Natural killer cell treated with Interleukin-12 subunit alpha and Interleukin-12 subunit beta and Interleukin-15 and Interleukin-18, amount 100 ng/mL, for 72 hours (primary cell): Measurements from ENCODE around the gene ROBO4. TPM values are rescaled to one million over a fixed set of nuclear protein-coding genes. Genes with fewer than 3 reads are reported as not detected.

Experiments used
- ATAC-seq, 2 donors: fragments of 150-1000 bp; cut with Tn5 transposase in 1 of 2; sonication (Bioruptor Pico), chemical (Tn5 transposase) in 1 of 2; 2 replicates each; pipeline ENCODE4 v1.10.0; 2021
- DNase-seq: peaks from one replicate; pipeline ENCODE4 v3.0.0; 2022; ENCODE audit warnings: low spot score
- H3K27ac Mint-ChIP-seq, 2 donors: 1 replicate in 1 of 2; 2 replicates in 1 of 2; pipeline ENCODE4 v1.8.0; 2022; ENCODE audit warnings: mixed read lengths in 2 of 2, mild to moderate bottlenecking in 1 of 2, moderate library complexity in 1 of 2
- H3K27me3 Mint-ChIP-seq, 2 donors: 1 replicate in 1 of 2; 2 replicates in 1 of 2; pipeline ENCODE4 v1.8.0; 2022; ENCODE audit warnings: mixed read lengths in 2 of 2
- H3K36me3 Mint-ChIP-seq: one replicate; pipeline ENCODE4 v1.8.0; 2022; ENCODE audit warnings: mixed read lengths
- H3K4me1 Mint-ChIP-seq, 2 donors: 1 replicate in 1 of 2; 2 replicates in 1 of 2; pipeline ENCODE4 v1.8.0; 2022; ENCODE audit warnings: low read depth in 2 of 2, mixed read lengths in 2 of 2, mild to moderate bottlenecking in 1 of 2
- H3K4me3 Mint-ChIP-seq: one replicate; pipeline ENCODE4 v1.8.0; 2022; ENCODE audit warnings: mixed read lengths
- H3K9me3 Mint-ChIP-seq: 2 replicates; pipeline ENCODE4 v1.8.0; 2022; ENCODE audit warnings: mixed read lengths
- total RNA-seq, 2 donors: library from RNA; stranded (reverse); gene quantifications; one replicate each; pipeline ENCODE4 v1.2.3, GENCODE V29; 2022

Gene ROBO4
- not detected for total RNA-seq

DNA sequence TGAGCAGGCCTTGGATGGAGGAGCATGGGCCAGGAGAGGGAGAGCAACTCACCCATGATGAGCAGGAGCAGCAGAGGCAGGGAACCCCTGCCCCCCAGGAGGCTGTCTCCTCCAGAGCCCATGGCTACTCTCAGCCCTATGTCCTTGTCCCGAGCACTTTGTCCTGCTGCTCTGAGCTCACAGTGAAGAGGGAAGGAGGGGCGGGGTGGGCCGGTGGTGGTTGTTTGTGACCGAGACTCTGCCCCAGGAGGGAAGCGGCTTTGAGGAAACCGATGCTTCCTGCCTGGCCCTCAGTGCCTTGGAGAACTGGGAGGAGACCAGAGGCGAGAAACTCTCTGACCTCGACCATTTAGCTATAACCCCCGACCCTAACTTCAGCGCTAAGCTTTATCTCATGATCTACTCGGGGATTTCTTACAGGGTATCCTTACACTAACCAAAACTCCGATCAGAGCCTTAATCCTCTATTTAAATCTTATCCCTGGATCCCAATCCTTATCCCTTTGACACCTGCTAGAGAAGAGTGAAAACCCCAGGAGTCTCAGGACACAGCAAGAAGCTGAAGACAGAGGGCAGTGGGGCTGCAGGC is at the start of gene ROBO4:
Gene ROBO4, minus strand, starts transcription at position 192 of the 589 bp plus-strand sequence. Its CDS starts 70 bp downstream, at position 122.
- Mint-ChIP-seq H3K4me1 (no peaks in the 10 kb centered on the region), H3K9me3 (no peaks in the 10 kb centered on the region), H3K36me3 (no peaks in the 10 kb centered on the region), H3K27me3 (peaks cover 20 to 31% of the 10 kb centered on the region in 2 donors), H3K27ac (no peak within 1 kb of the TSS), H3K4me3 (no peak within 1 kb of the TSS)
- DNase-seq (no peak), ATAC-seq (peak in 1 of 2 donors; percentile 34)

DNA sequence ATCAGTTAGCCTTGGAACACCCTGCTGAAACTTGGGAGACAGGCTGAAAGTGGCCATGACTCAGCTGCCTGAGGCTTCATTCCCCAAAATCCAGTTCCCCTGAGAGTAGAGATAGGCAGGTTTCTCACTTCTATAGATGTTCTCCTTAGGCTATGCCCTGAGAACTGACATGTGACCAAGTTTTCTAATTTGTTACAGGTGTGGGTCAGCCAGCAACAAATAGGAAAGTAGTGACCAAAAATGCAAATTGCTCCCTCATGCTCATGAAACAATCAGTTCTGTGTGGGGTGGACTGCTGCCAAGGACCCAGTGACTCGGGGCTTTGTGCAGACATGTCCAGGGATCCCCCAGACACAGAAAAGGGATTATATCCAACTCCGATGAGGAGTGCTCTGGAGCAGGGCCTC is 49.1 kb upstream of the ROBO4 start:
- no peak overlapping the region for H3K27ac Mint-ChIP-seq
- ATAC-seq (no peak), DNase-seq (no peak)
- peaks cover 7% of the 10 kb centered on the region for H3K9me3 Mint-ChIP-seq
- no peaks in the 10 kb centered on the region for H3K27me3 Mint-ChIP-seq
- H3K36me3 Mint-ChIP-seq = peaks cover 13% of the 10 kb centered on the region
- H3K4me3 Mint-ChIP-seq = no peak overlapping the region
- peaks cover 3 to 5% of the 10 kb centered on the region in 2 donors for H3K4me1 Mint-ChIP-seq

DNA sequence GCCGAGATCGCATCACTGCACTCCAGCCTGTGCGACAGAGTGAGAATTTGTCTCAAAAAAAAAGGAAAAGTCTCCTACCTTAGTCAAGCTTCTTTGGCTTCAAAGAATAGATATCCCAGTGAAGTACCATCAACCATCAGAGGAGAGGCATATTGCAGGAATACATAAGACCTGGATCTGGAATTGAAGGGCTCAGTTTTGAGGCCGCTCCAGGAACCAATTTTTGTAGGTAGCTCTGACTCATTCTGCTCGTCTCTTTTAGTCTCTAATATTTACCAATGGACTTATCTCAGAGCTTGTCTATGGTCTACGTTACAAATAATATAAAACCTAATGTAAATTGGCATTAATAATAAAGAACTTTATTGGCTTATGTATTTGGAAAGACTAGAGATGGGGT is 48.2 kb upstream of the ROBO4 start:
- Mint-ChIP-seq H3K4me1 (peaks cover 3 to 5% of the 10 kb centered on the region in 2 donors), H3K27ac (no peak overlapping the region), H3K27me3 (no peaks in the 10 kb centered on the region), H3K9me3 (peaks cover 7% of the 10 kb centered on the region), H3K4me3 (no peak overlapping the region), H3K36me3 (peaks cover 13% of the 10 kb centered on the region)
- no peak for DNase-seq
- no peak for ATAC-seq

DNA sequence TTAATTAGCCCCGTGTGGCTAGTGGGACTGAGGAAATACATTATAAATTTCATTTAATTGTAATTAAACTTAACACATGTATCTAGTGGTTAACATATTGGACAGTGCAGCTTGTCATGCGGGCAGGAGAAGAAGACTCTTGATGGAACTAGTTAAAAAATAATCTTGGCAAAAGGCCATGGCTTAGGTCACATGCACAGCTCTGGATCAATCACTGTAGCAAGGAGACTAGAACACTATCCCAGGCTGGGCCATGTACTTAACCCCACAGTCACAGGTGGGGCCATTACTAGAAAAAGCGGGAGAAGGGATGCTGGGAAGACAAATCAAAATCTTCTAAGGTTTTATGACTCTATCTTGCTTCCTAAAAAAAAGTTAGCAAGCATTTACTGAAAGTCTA is 46.9 kb upstream of the ROBO4 start:
- peaks cover 0 to 3% of the 10 kb centered on the region in 2 donors for H3K27me3 Mint-ChIP-seq

DNA sequence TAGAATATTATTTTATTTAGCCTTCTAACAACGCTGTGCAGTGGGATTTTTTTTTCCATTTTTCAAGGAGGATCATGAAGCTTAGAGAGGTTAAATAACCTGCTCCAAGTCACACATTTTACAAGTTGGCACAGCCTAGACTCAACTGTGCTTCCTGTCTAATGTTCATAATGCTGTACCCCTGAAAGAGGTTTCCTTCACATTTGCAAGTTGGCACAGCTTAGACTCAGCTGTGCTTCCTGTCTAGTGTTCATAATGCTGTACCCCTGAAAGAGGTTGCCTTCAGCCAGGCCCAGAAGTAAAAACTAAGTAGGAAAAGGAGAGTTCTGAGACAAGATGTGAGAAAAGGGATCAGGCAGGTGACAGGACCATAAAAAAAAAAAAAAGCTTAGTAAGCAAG is 46.1 kb upstream of the ROBO4 start:
- DNase-seq (no peak), ATAC-seq (no peak)
- peaks cover 6% of the 10 kb centered on the region for H3K9me3 Mint-ChIP-seq
- H3K4me1 Mint-ChIP-seq = peaks cover 3 to 5% of the 10 kb centered on the region in 2 donors
- H3K4me3 Mint-ChIP-seq = no peak overlapping the region
- peaks cover 11% of the 10 kb centered on the region for H3K36me3 Mint-ChIP-seq
- H3K27ac Mint-ChIP-seq = peak overlapping the region in 1 of 2 donors; percentile 10
- H3K27me3 Mint-ChIP-seq = peaks cover 0 to 3% of the 10 kb centered on the region in 2 donors

More for the DNA sequence above, 46.9 kb upstream of the ROBO4 start:
- DNase-seq (no peak), ATAC-seq (no peak)
- Mint-ChIP-seq H3K27ac (no peak overlapping the region), H3K4me3 (no peak overlapping the region), H3K9me3 (peaks cover 7% of the 10 kb centered on the region), H3K4me1 (peaks cover 3 to 5% of the 10 kb centered on the region in 2 donors), H3K36me3 (peaks cover 13% of the 10 kb centered on the region)

DNA sequence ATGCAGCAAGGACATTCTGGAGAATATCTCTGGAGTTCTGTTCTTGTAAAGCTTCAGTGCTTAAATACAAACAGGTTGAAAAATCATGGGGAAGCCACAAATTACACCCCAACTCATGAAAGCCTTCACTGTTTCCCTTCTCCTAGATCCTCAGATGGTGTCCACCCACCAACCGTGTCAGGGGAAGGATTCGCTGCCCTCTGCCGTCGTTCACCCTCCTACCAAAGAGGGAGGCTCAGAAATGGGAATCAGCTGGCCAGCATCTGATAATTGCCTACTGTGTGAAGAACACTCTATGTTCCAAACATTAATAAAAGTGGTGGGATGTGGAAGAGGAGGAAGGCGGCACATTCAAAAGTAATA is 45.6 kb upstream of the ROBO4 start:
- ATAC-seq (no peak), DNase-seq (no peak)
- H3K4me3 Mint-ChIP-seq = no peak overlapping the region
- peaks cover 6% of the 10 kb centered on the region for H3K36me3 Mint-ChIP-seq
- peaks cover under 1% of the 10 kb centered on the region for H3K9me3 Mint-ChIP-seq
- no peak overlapping the region for H3K27ac Mint-ChIP-seq
- peaks cover 3 to 5% of the 10 kb centered on the region in 2 donors for H3K4me1 Mint-ChIP-seq
- peaks cover 0 to 3% of the 10 kb centered on the region in 2 donors for H3K27me3 Mint-ChIP-seq

DNA sequence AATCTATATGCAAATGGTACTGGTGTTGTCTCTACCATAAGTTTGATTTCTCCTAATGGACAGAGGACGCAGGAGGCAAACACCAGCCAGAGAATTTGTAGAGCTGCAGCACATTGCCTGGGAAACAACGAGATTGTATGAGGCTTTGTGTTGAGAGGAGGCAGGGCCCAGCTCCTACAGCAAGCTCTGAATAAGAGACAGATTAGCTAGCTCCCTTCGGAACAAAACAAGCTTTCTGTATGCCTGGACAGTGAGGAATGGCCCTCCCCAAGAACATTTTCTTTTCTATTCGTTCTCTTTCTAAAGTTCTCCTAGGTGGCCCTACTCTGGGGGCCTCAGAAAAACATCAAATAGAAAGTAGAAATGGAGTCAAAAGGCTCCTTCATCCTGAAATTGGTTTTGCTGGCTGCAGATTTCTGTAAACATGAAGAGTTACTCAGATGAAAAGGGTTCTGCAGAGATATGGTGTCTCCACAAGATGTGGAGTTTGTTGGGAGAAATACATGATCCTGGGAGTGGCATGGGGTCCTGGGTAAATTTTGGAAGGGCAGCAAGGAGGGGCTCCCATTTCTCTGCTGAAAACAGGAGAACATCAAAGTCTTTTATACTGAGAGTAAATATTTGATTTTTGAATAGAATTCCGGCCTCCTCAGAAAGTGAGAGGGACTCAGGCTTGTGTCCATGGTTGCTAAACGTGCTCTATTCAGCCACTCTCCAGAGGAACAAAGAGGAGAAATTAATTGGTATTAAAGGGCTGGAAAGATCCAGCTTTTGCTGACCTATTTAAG is 45.0 kb upstream of the ROBO4 start:
- Mint-ChIP-seq H3K4me3 (no peak overlapping the region), H3K9me3 (no peaks in the 10 kb centered on the region), H3K4me1 (peaks cover 3 to 5% of the 10 kb centered on the region in 2 donors), H3K36me3 (peaks cover under 1% of the 10 kb centered on the region), H3K27me3 (peaks cover 0 to 3% of the 10 kb centered on the region in 2 donors), H3K27ac (no peak overlapping the region)
- DNase-seq (no peak), ATAC-seq (no peak)

DNA sequence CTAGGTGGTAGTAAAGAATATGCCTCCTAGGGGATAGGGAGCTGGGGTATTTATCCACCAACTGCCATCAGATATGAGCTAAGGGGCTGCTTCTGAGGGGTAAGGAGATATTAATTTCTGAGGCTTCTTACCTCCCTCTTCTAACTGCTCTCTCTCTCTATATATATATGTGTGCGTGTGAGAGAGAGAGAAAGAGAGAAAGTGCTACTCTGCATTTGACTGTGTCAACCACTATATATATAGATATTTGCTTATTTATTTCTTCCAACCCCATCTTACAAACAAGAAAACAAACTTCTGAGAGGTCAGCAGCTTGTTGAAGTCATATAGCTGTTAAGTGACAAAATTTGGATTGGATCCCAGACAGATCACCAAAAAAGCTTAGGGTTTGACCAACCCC is 44.0 kb upstream of the ROBO4 start:
- Mint-ChIP-seq H3K27ac (no peak overlapping the region), H3K36me3 (no peaks in the 10 kb centered on the region), H3K27me3 (peaks cover 3 to 4% of the 10 kb centered on the region in 2 donors), H3K9me3 (no peaks in the 10 kb centered on the region), H3K4me1 (peaks cover 3 to 5% of the 10 kb centered on the region in 2 donors), H3K4me3 (no peak overlapping the region)
- DNase-seq (no peak), ATAC-seq (no peak)

DNA sequence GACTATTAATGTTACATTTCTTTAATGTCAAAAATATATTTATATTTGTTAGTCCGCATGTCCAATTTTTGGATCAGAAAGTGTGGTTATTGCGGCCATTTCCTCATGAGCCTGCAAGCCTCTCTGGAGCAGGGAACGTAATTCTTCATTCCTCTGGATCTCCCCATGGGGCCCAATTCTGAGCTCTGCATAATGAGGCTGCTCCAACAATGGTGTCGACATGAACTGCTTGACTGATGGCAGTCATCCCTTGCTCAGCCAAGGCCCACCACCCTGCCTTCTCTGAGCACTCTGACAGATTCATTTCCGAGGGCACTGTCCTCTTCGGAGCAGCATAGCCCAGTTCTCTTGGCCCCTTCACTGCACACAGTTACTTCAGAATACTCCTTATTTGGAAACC is 41.3 kb upstream of the ROBO4 start:
- Mint-ChIP-seq H3K4me3 (no peak overlapping the region), H3K27me3 (peaks cover 7 to 8% of the 10 kb centered on the region in 2 donors), H3K9me3 (no peaks in the 10 kb centered on the region), H3K36me3 (no peaks in the 10 kb centered on the region), H3K4me1 (peaks cover 3 to 4% of the 10 kb centered on the region in 2 donors), H3K27ac (no peak overlapping the region)
- DNase-seq = no peak
- no peak for ATAC-seq

DNA sequence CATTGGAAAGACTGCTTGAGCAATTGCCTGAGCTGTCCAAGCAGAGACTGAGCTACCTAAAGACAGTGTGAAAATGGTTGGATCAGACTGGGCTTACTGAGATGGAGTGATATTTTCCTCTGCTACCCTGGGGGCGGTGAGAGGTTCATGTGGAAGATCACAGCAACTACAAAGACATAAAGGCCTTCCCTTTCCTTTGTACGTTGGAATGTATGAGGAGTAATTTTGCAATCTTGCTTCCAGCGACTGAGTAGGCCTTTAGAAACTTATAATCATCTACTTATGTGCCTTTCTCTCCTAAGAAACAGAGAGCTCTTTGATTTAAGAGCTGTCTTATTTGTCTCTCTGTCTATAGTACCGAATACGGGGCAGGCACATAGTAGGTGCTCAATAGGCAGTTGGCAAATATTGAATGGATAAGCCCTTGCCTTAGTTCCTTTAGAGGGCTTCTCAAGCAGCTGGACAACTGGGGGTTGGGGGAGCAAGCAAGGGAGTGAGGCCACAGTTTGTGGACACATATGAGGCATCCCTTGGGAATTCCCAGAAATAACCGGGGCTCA is 40.6 kb upstream of the ROBO4 start:
- no peak for DNase-seq
- no peak for ATAC-seq
- H3K4me1 Mint-ChIP-seq = no peaks in the 10 kb centered on the region
- H3K27me3 Mint-ChIP-seq = peaks cover 7 to 8% of the 10 kb centered on the region in 2 donors
- H3K9me3 Mint-ChIP-seq = no peaks in the 10 kb centered on the region
- H3K27ac Mint-ChIP-seq = no peak overlapping the region
- H3K36me3 Mint-ChIP-seq = no peaks in the 10 kb centered on the region
- no peak overlapping the region for H3K4me3 Mint-ChIP-seq

DNA sequence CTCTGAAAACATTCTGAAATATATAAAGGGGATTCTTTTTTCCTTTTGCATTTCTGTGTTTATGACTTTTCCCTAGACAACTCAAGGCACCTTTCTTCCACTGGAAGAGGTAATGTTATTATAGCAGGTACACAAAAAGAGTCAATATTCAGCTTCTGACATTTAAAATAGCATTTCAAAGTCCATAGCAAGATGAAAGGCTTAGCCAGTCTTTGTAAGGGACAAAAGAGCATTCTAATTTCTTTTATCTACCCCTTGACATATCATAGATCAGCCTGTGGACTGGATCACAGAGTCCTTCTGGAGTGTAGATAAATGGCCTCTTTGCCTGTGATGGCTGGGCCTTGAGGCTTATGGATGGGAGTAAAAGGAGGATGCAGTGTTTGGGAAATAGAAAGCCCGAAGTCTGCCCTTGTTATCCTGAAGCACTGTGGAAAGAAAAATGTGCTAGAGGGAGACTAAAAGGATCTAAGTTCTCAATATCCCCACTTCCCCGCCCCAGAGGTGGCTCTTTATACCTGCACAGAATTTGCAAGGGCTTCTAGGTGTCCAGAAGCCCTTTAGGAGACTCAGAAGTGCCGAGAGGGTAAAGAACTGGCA is 39.8 kb upstream of the ROBO4 start:
- Mint-ChIP-seq H3K36me3 (no peaks in the 10 kb centered on the region), H3K4me3 (no peak overlapping the region), H3K4me1 (no peaks in the 10 kb centered on the region), H3K27ac (no peak overlapping the region), H3K27me3 (peaks cover 7 to 8% of the 10 kb centered on the region in 2 donors), H3K9me3 (no peaks in the 10 kb centered on the region)
- ATAC-seq = no peak
- no peak for DNase-seq

DNA sequence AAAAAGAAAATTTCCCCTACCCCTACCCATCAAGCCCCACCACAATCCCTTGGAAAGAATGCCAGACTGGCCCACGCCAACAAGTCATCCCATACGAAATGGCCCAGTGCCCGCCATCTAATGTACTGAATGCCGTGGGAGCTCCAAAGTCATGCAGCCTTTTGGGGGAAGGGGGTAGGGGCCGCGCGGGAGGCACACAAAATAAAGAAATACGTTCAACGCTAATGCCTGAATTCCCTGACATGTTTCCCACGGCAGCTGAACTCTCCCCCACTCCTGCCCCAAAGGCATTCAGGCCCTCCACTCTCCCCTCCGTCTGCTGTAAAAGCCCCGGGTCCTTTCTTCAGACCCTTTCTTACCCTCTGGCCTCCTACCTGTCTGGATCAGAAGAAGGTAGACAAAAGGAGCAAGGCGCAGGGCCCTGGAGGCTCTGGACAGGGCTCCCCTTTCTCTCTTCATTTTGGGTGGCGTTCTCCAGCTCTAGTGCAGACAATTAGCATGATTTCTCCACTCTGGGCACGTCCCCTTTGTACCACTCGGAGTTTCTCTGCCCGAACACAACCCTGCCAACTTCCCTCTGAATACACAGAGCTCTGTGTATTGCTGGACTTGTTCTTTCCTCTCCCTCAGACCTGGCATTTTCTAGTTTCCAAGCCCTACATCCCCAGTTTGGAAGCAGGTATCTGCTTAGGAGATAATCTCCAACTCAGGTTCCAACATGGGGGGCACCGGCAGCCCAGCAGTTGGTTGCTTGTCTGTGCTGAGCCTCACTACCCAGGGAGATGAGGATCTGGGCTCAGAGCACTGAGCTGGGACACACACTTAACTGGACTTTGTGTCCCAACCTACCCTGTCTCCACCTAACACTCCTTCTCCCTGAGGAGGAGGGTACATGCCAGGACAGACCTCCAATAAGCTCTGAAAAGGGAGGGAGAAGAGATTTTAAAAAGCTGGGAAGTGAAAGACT is 38.2 kb upstream of the ROBO4 start, which contains the start of gene HEPACAM:
Gene HEPACAM, minus strand, starts transcription at position 500 of the 967 bp plus-strand sequence. Its CDS starts 41 bp downstream, at position 459.
- peaks cover 7 to 8% of the 10 kb centered on the region in 2 donors for H3K27me3 Mint-ChIP-seq
- no peak within 1 kb of the TSS for H3K27ac Mint-ChIP-seq
- H3K36me3 Mint-ChIP-seq = no peaks in the 10 kb centered on the region
- H3K9me3 Mint-ChIP-seq = no peaks in the 10 kb centered on the region
- H3K4me3 Mint-ChIP-seq = no peak within 1 kb of the TSS
- DNase-seq (no peak), ATAC-seq (no peak)
- H3K4me1 Mint-ChIP-seq = no peaks in the 10 kb centered on the region
